K562 (cell line): ENCODE measurements around the gene PCDHGA5. TPM values are rescaled to one million over a fixed set of nuclear protein-coding genes. Genes with fewer than 3 reads are reported as not detected.
A peak's percentile ranks its signal among the peaks of the same experiment; 100 is the strongest.
"Not testable (repeated sequence)": the region's sequence is repeated elsewhere in the genome, so short reads cannot be mapped to it uniquely, and the experiment has no call there.

ENCODE experiments used
- ATAC-seq: fragments of 200-7000 bp; cut with Tn5 transposase; 3 replicates; pipeline ENCODE4 v1.9.1; 2020; ENCODE audit warnings: moderate library complexity
- BruUV-seq: library from RNA; stranded (reverse); fragments of 400-500 nt; replicated peaks from 2 replicates; lab custom pipeline; 2021; lab: Mats Ljungman, UMichigan
- CTCF ChIA-PET: fragments of 300-600 bp; formaldehyde crosslinking; extraction: SDS; loops from one replicate; lab custom pipeline; 2021; ENCODE audit warnings: low intra/inter-chr PET ratio; lab: Yijun Ruan, JAX
- POLR2A ChIA-PET: fragments of 300-600, 350-650 bp; sonication (Branson Sonifier 250); formaldehyde crosslinking; extraction: SDS; loops from one replicate; lab custom pipeline; 2021; ENCODE audit warnings: antibody characterized with exemption, inconsistent platforms; lab: Yijun Ruan, JAX
- DNase-seq, 4 experiments: peaks; one replicate each; pipeline versions ENCODE4 v3.0.0 to v3.0.0-alpha.2; 2011 to 2018; ENCODE audit warnings: low spot score in 3 of 4, mixed read lengths in 3 of 4; ENCODE audit errors: extremely low read depth in 1 of 4
- FAIRE-seq: peaks from 2 replicates; lab custom pipeline; 2011; peaks lifted over from hg19 to GRCh38; lab: Jason Lieb, UNC
- H2AFZ ChIP-seq: 2 replicates; pipeline ENCODE4 v1.6.0; 2011; ENCODE audit warnings: low read depth, low read length, control low read depth, inconsistent platforms
- H3K27ac ChIP-seq: fragments of 200-600 bp; 3 replicates; pipeline ENCODE4 v1.8.0; 2011; ENCODE audit warnings: low read depth, mild to moderate bottlenecking, control low read depth, inconsistent platforms, low read length, moderate library complexity, mixed read lengths; ENCODE audit errors: extremely low read depth
- H3K27me3 ChIP-seq, 2 experiments: fragments of 300-600 bp in 1 of 2; 2 replicates in 1 of 2; 3 replicates in 1 of 2; pipeline versions ENCODE4 v1.6.0 to v1.8.0; 2011; ENCODE audit warnings: inconsistent platforms in 2 of 2, low read length in 2 of 2, mild to moderate bottlenecking in 1 of 2, mixed read lengths in 1 of 2, moderate library complexity in 1 of 2; ENCODE audit not compliant: control insufficient read depth in 2 of 2, insufficient read depth in 2 of 2
- H3K36me3 ChIP-seq: fragments of 300-600 bp; 3 replicates; pipeline ENCODE4 v1.8.0; 2011; ENCODE audit warnings: mild to moderate bottlenecking, low read length, inconsistent platforms; ENCODE audit not compliant: control insufficient read depth, insufficient read depth
- H3K4me1 ChIP-seq, 2 experiments: fragments of 200-600 bp in 1 of 2; replicated peaks in 1 of 2; 2 replicates in 1 of 2; 3 replicates in 1 of 2; pipeline versions ENCODE4 v1.5.1 to v1.8.0; 2011; ENCODE audit warnings: inconsistent platforms in 2 of 2, low read length in 2 of 2, mild to moderate bottlenecking in 1 of 2, mixed read lengths in 1 of 2, moderate library complexity in 1 of 2; ENCODE audit not compliant: control insufficient read depth in 2 of 2, insufficient read depth in 2 of 2
- H3K4me2 ChIP-seq: 2 replicates; pipeline ENCODE4 v1.6.1; 2011; ENCODE audit warnings: low read length, control low read depth, inconsistent platforms, mixed read lengths; ENCODE audit not compliant: insufficient read depth
- H3K4me3 ChIP-seq: fragments of 200-600 bp; sonication (generic), shearing (Covaris generic); 2 replicates; pipeline ENCODE4 v1.5.1; 2016; ENCODE audit warnings: control low read depth, inconsistent platforms
- H3K79me2 ChIP-seq: fragments of 200-600 bp; 3 replicates; pipeline ENCODE4 v1.8.0; 2011; ENCODE audit warnings: low read length, inconsistent platforms; ENCODE audit not compliant: control insufficient read depth, insufficient read depth
- H3K9ac ChIP-seq, 2 experiments: 2 replicates each; pipeline versions ENCODE4 v1.6.0 to v1.6.1; 2011; ENCODE audit warnings: low read depth in 2 of 2, low read length in 2 of 2, control low read depth in 1 of 2, inconsistent platforms in 1 of 2, mild to moderate bottlenecking in 1 of 2, mixed read lengths in 1 of 2; ENCODE audit not compliant: insufficient read depth in 1 of 2
- H3K9me1 ChIP-seq: one replicate; pipeline ENCODE4 v1.6.0; 2011; ENCODE audit warnings: inconsistent platforms, mild to moderate bottlenecking, low read length, moderate library complexity; ENCODE audit not compliant: control insufficient read depth, insufficient read depth
- H3K9me3 ChIP-seq: replicated peaks from 2 replicates; pipeline ENCODE4 v1.5.1; 2011; ENCODE audit warnings: low read depth, low read length, inconsistent platforms; ENCODE audit not compliant: control insufficient read depth, insufficient read depth
- H4K20me1 ChIP-seq: replicated peaks from 2 replicates; pipeline ENCODE4 v1.6.1; 2011; ENCODE audit warnings: low read length, inconsistent platforms, mixed read lengths; ENCODE audit not compliant: control insufficient read depth, insufficient read depth
- REST ChIP-seq, 2 experiments: fragments of 450-650 bp; formaldehyde crosslinking in 1 of 2; IDR thresholded peaks; 2 replicates each; pipeline versions ENCODE4 v1.4.0 to v1.6.1; 2014 to 2020; ENCODE audit warnings: mild to moderate bottlenecking in 2 of 2, borderline replicate concordance in 1 of 2, low read depth in 1 of 2
- WGBS: fragments of 100-300 bp; shearing (Covaris generic); methylation state at CpG from one replicate; pipeline ENCODE4 v1.1.6; 2016; ENCODE audit warnings: low coverage, mixed read lengths; ENCODE audit not compliant: insufficient coverage; ENCODE audit errors: missing lambda C conversion rate; 5-methylcytosine and 5-hydroxymethylcytosine counted together
- in situ Hi-C: fragments of 300-500 bp; cut with MboI; formaldehyde crosslinking; loops from 4 replicates; pipeline ENCODE4 v1.15.0; 2018; ENCODE audit warnings: inconsistent platforms, mixed read lengths
- intact Hi-C: fragments of 100-400 bp; cut with micrococcal nuclease; formaldehyde crosslinking; loops from 2 replicates; pipeline ENCODE4 v1.14.2; 2022
- polyA plus RNA-seq, 8 experiments: library from polyadenylated mRNA; depleted of rRNA in 4 of 8; stranded (reverse) in 5 of 8; unstranded in 3 of 8; fragments of >200 nt; fragmentation: Nextera tagmentation in 2 of 8; fragmentation: Illumina TruSeq in 1 of 8; extraction: Ambion mirVana in 2 of 8; extraction: Trizol in 1 of 8; gene quantifications; 2 replicates each; pipeline versions ENCODE4 v1.2.1 to v1.2.3, GENCODE V29; 2011 to 2014; ENCODE audit warnings: inconsistent platforms in 1 of 8, missing spikeins in 1 of 8
- total RNA-seq, 7 experiments: library from RNA; depleted of rRNA in 6 of 7; stranded (reverse); fragments of >200 nt in 6 of 7; fragmentation: Illumina TruSeq in 2 of 7; extraction: Trizol in 2 of 7; gene quantifications; 2 replicates each; pipeline versions ENCODE4 v1.2.1 to v1.2.3, GENCODE V29; 2011 to 2021; ENCODE audit warnings: low replicate concordance in 1 of 7

The PCDHGA5 gene
- total and polyA plus RNA-seq, 9 of the 15 experiments (the other 6 are each of a cell fraction or from before 2014, with no cell fraction given), result 0.01 to 0.18 (median 0.12) TPM; not detected in 1

- H3K9me1 ChIP-seq; BruUV-seq; ATAC-seq; H3K27ac ChIP-seq; FAIRE-seq; DNase-seq; H3K79me2 ChIP-seq; H4K20me1 ChIP-seq; H3K9ac ChIP-seq; H3K36me3 ChIP-seq; H3K9me3 ChIP-seq; H3K4me3 ChIP-seq; in situ Hi-C loops; H2AFZ ChIP-seq; H3K4me2 ChIP-seq; TF ChIP-seq REST (CRISPR knock-in tag; IDR thresholded peaks at IDR 0.05; ENCODE audit: low read depth): not testable (repeated sequence)
- ChIA-PET POLR2A (interaction anchor here (0.8 kb wide), 1 partner anchor 101 kb away, joined by 3 read pairs; no protein-coding TSS in a partner anchor), CTCF (interaction anchor here (0.6 to 0.8 kb wide), 2 partner anchors 76 to 146 kb away, joined by 3 to 4 read pairs; no protein-coding TSS in a partner anchor)
- Histone ChIP-seq H3K27me3 (peaks cover 7 to 36% of the 10 kb centered on the region in 2 experiments; a peak in 4 of 5 replicates), H3K4me1 (peaks cover 0 to 29% of the 10 kb centered on the region in 2 experiments; a peak in 2 of 5 replicates)
- intact Hi-C loops, result loop anchor here (5.0 kb wide), 1 partner anchor 108 kb away; no protein-coding TSS in a partner anchor
- TF ChIP-seq REST (IDR thresholded peaks at IDR 0.05; ENCODE audit: borderline replicate concordance), result 0 out of 2 replicates have a peak, but pooled peaks have one; percentile 3
- TF ChIP-seq, all 486 proteins: peak for 1; not testable (repeated sequence) for 485
- WGBS, result 10% methylated on average over 32 of the region's 46 CpGs
These were observed 50.7 kb downstream of the PCDHGA5 start for GRCh38 chr5:141414548-141415274.
